WTC11 (cell line): Measurements from ENCODE around the gene NANOS2.

Experiments used
- ARID4B ChIP-seq: sonication (generic); formaldehyde crosslinking; IDR thresholded peaks from 2 replicates; pipeline ENCODE4 v1.8.0; 2023; ENCODE audit warnings: missing genetic modification reagents, mild to moderate bottlenecking, borderline replicate concordance
- ATF3 ChIP-seq: sonication (generic); formaldehyde crosslinking; conservative IDR thresholded peaks from 2 replicates; pipeline ENCODE4 v1.8.1; 2022; ENCODE audit warnings: mild to moderate bottlenecking, missing genetic modification reagents
- CBFB ChIP-seq: sonication (generic); formaldehyde crosslinking; IDR thresholded peaks from 2 replicates; pipeline ENCODE4 v1.8.1; 2022; ENCODE audit warnings: mild to moderate bottlenecking, low read depth, missing genetic modification reagents
- FOXJ3 ChIP-seq: sonication (generic); formaldehyde crosslinking; IDR thresholded peaks from 2 replicates; pipeline ENCODE4 v1.9.0; 2021; ENCODE audit warnings: missing genetic modification reagents, mild to moderate bottlenecking, borderline replicate concordance
- MAX ChIP-seq: sonication (generic); formaldehyde crosslinking; IDR thresholded peaks from 2 replicates; pipeline ENCODE4 v1.8.0; 2022; ENCODE audit warnings: mild to moderate bottlenecking, missing genetic modification reagents
- NR2C2 ChIP-seq: sonication (generic); formaldehyde crosslinking; IDR thresholded peaks from 2 replicates; pipeline ENCODE4 v1.8.0; 2022; ENCODE audit warnings: mild to moderate bottlenecking, missing genetic modification reagents
- TP53 ChIP-seq: sonication (generic); formaldehyde crosslinking; IDR thresholded peaks from 2 replicates; pipeline ENCODE4 v1.8.1; 2023; ENCODE audit warnings: mild to moderate bottlenecking, missing genetic modification reagents
- ZNF219 ChIP-seq: sonication (generic); formaldehyde crosslinking; IDR thresholded peaks from 2 replicates; pipeline ENCODE4 v1.8.0; 2023; ENCODE audit warnings: missing genetic modification reagents, mild to moderate bottlenecking, borderline replicate concordance
- ZNF396 ChIP-seq: fragments of 250-450 bp; sonication (Bioruptor Pico); IDR thresholded peaks from 2 replicates; pipeline ENCODE4 v1.8.0; 2021; ENCODE audit warnings: mild to moderate bottlenecking, moderate library complexity, borderline replicate concordance
- TF ChIP-seq, protein P1 (sequence below): fragments of 200-600 bp; IDR thresholded peaks from 2 replicates; pipeline ENCODE4 v1.8.0; 2022; ENCODE audit warnings: antibody characterized with exemption
- TF ChIP-seq, protein P2 (sequence below): sonication (generic); formaldehyde crosslinking; IDR thresholded peaks from 2 replicates; pipeline ENCODE4 v1.8.1; 2022; ENCODE audit warnings: missing genetic modification reagents, borderline replicate concordance
- TF ChIP-seq, protein P3 (sequence below): sonication (generic); formaldehyde crosslinking; IDR thresholded peaks from 2 replicates; pipeline ENCODE4 v1.8.0; 2022; ENCODE audit warnings: mild to moderate bottlenecking, missing genetic modification reagents

GRCh38 chr19:45952686-45953505, 38.3 kb upstream of the NANOS2 start:
- TF ChIP-seq ATF3 (CRISPR knock-in tag) (no peak), CBFB (no peak), MAX (CRISPR knock-in tag) (peak; percentile 84), ZNF396 (CRISPR knock-in tag) (no peak), FOXJ3 (CRISPR knock-in tag) (no peak), NR2C2 (CRISPR knock-in tag) (peak; percentile 24; the same call in 1 of the 2 replicates), ZNF219 (CRISPR knock-in tag) (peak; percentile 87; the same call in 1 of the 2 replicates), ARID4B (peak; percentile 99), TP53 (CRISPR knock-in tag) (peak; percentile 94)
- TF ChIP-seq, protein P1, sequence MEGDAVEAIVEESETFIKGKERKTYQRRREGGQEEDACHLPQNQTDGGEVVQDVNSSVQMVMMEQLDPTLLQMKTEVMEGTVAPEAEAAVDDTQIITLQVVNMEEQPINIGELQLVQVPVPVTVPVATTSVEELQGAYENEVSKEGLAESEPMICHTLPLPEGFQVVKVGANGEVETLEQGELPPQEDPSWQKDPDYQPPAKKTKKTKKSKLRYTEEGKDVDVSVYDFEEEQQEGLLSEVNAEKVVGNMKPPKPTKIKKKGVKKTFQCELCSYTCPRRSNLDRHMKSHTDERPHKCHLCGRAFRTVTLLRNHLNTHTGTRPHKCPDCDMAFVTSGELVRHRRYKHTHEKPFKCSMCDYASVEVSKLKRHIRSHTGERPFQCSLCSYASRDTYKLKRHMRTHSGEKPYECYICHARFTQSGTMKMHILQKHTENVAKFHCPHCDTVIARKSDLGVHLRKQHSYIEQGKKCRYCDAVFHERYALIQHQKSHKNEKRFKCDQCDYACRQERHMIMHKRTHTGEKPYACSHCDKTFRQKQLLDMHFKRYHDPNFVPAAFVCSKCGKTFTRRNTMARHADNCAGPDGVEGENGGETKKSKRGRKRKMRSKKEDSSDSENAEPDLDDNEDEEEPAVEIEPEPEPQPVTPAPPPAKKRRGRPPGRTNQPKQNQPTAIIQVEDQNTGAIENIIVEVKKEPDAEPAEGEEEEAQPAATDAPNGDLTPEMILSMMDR = no peak
- TF ChIP-seq, protein P2, sequence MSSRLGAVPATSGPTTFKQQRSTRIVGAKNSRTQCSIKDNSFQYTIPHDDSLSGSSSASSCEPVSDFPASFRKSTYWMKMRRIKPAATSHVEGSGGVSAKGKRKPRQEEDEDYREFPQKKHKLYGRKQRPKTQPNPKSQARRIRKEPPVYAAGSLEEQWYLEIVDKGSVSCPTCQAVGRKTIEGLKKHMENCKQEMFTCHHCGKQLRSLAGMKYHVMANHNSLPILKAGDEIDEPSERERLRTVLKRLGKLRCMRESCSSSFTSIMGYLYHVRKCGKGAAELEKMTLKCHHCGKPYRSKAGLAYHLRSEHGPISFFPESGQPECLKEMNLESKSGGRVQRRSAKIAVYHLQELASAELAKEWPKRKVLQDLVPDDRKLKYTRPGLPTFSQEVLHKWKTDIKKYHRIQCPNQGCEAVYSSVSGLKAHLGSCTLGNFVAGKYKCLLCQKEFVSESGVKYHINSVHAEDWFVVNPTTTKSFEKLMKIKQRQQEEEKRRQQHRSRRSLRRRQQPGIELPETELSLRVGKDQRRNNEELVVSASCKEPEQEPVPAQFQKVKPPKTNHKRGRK (CRISPR knock-in tag) = no peak
- TF ChIP-seq, protein P3, sequence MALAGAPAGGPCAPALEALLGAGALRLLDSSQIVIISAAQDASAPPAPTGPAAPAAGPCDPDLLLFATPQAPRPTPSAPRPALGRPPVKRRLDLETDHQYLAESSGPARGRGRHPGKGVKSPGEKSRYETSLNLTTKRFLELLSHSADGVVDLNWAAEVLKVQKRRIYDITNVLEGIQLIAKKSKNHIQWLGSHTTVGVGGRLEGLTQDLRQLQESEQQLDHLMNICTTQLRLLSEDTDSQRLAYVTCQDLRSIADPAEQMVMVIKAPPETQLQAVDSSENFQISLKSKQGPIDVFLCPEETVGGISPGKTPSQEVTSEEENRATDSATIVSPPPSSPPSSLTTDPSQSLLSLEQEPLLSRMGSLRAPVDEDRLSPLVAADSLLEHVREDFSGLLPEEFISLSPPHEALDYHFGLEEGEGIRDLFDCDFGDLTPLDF (CRISPR knock-in tag) = peak; percentile 91
